Esophagus muscularis mucosa (tissue), 4 donors: ENCODE data around the gene KRTAP5-6. TPM values are rescaled to one million over a fixed set of nuclear protein-coding genes. Genes with fewer than 3 reads are reported as not detected.
"Not testable (repeated sequence)": the region's sequence is repeated elsewhere in the genome, so short reads cannot be mapped to it uniquely, and the experiment has no call there.

Source experiments
- DNase-seq: peaks from one replicate; pipeline ENCODE4 v3.0.0-alpha.2; 2017; ENCODE audit errors: extremely low spot score
- H3K27ac ChIP-seq, 4 donors: fragments of 200-600 bp; sonication (generic); replicated peaks in 1 of 4; 1 replicate in 3 of 4; 2 replicates in 1 of 4; pipeline ENCODE4 v1.5.1; 2016 to 2019; ENCODE audit warnings: mild to moderate bottlenecking in 1 of 4
- H3K27me3 ChIP-seq, 4 donors: fragments of 200-600 bp; sonication (generic); one replicate each; pipeline versions ENCODE4 v1.5.1 to v1.6.0; 2016 to 2019
- H3K36me3 ChIP-seq, 4 donors: fragments of 200-600 bp; sonication (generic); one replicate each; pipeline ENCODE4 v1.5.1; 2016 to 2019
- H3K4me1 ChIP-seq, 4 donors: fragments of 200-600 bp; sonication (generic); one replicate each; pipeline ENCODE4 v1.5.1; 2016 to 2019
- H3K4me3 ChIP-seq, 4 donors: fragments of 200-600 bp; sonication (generic); 1 replicate in 2 of 4; 2 replicates in 2 of 4; pipeline ENCODE4 v1.5.1; 2016 to 2019; ENCODE audit warnings: mild to moderate bottlenecking in 4 of 4, moderate library complexity in 1 of 4
- H3K9me3 ChIP-seq, 4 donors: fragments of 200-600 bp; sonication (generic); 1 replicate in 3 of 4; 2 replicates in 1 of 4; pipeline ENCODE4 v1.5.1; 2016 to 2019
- CTCF ChIP-seq, 3 experiments: fragments of 200-600 bp in 2 of 3; fragments of 450-650 bp in 1 of 3; sonication (generic) in 2 of 3; IDR thresholded peaks; one replicate each; pipeline ENCODE4 v1.5.1; 2017 to 2019; ENCODE audit warnings: antibody characterized with exemption in 3 of 3, mild to moderate bottlenecking in 2 of 3, moderate library complexity in 1 of 3
- EP300 ChIP-seq: sonication (generic); formaldehyde crosslinking; IDR thresholded peaks from one replicate; pipeline ENCODE4 v1.6.1; 2017; ENCODE audit warnings: antibody characterized with exemption
- POLR2A ChIP-seq: fragments of 450-650 bp; IDR thresholded peaks from one replicate; pipeline ENCODE4 v1.6.1; 2017; ENCODE audit warnings: antibody characterized with exemption, moderate library complexity, mild to moderate bottlenecking, low read depth
- POLR2AphosphoS5 ChIP-seq, 2 donors: sonication (generic); formaldehyde crosslinking; IDR thresholded peaks; one replicate each; pipeline ENCODE4 v1.6.1; 2017; ENCODE audit warnings: antibody characterized with exemption in 2 of 2
- WGBS: methylation state at CpG from one replicate; pipeline ENCODE4 v1.1.5; 2018; 5-methylcytosine and 5-hydroxymethylcytosine counted together
- intact Hi-C: fragments of 100-400 bp; cut with DNase I; formaldehyde crosslinking; loops from one replicate; pipeline ENCODE4 v1.15.1; 2023
- total RNA-seq, 4 donors: library from RNA; depleted of rRNA; stranded (reverse); fragments of >200 nt; gene quantifications; one replicate each; pipeline versions ENCODE4 v1.1.0 to v1.2.1, GENCODE V29; 2016

Gene KRTAP5-6
- total RNA-seq, 4 donors from 2014 or later = not detected

GRCh38 chr11:1662699-1663283 lies 34.2 kb upstream of the KRTAP5-6 start:
- H3K36me3 ChIP-seq, DNase-seq, intact Hi-C loops, H3K4me1 ChIP-seq, H3K27ac ChIP-seq, H3K9me3 ChIP-seq, H3K4me3 ChIP-seq: not testable (repeated sequence)
- peaks cover 0 to 17% (median 1%) of the 10 kb centered on the region in 4 donors for H3K27me3 ChIP-seq
- WGBS = 68% methylated on average over 18 of the region's 18 CpGs

GRCh38 chr11:1665313-1665712 lies 31.7 kb upstream of the KRTAP5-6 start:
- Histone ChIP-seq H3K27ac (no peak overlapping the region), H3K9me3 (no peaks in the 10 kb centered on the region), H3K4me1 (peaks cover 0 to 6% (median 0%) of the 10 kb centered on the region in 4 donors), H3K36me3 (no peaks in the 10 kb centered on the region), H3K27me3 (peaks cover 0 to 36% (median 6%) of the 10 kb centered on the region in 4 donors), H3K4me3 (no peak overlapping the region)
- DNase-seq = no peak
- TF ChIP-seq EP300 (no peak), POLR2AphosphoS5 (IDR thresholded peaks at IDR 0.05) (no peak), POLR2A (no peak), CTCF (IDR thresholded peaks at IDR 0.05) (no peak)
- intact Hi-C loops = no loop called here
- WGBS = 70% methylated on average over 4 of the region's 8 CpGs

GRCh38 chr11:1667121-1667850 lies 29.7 kb upstream of the KRTAP5-6 start:
- TF ChIP-seq POLR2AphosphoS5 (IDR thresholded peaks at IDR 0.05) (no peak), CTCF (IDR thresholded peaks at IDR 0.05) (no peak), EP300 (no peak), POLR2A (no peak)
- WGBS = 86% methylated on average over 12 of the region's 24 CpGs
- H3K27ac ChIP-seq = no peak overlapping the region
- intact Hi-C loops = no loop called here
- H3K9me3 ChIP-seq = no peaks in the 10 kb centered on the region
- DNase-seq = no peak
- H3K4me3 ChIP-seq = no peak overlapping the region
- H3K4me1 ChIP-seq = peaks cover 0 to 6% (median 0%) of the 10 kb centered on the region in 4 donors
- H3K27me3 ChIP-seq = peaks cover 0 to 35% (median 6%) of the 10 kb centered on the region in 4 donors
- H3K36me3 ChIP-seq = no peaks in the 10 kb centered on the region

- Histone ChIP-seq H3K27ac (no peak overlapping the region), H3K9me3 (no peaks in the 10 kb centered on the region), H3K27me3 (peaks cover 0 to 35% (median 6%) of the 10 kb centered on the region in 4 donors), H3K4me1 (peaks cover 0 to 6% (median 0%) of the 10 kb centered on the region in 4 donors), H3K36me3 (no peaks in the 10 kb centered on the region), H3K4me3 (no peak overlapping the region)
- intact Hi-C loops = no loop called here
- TF ChIP-seq EP300 (no peak), POLR2A (no peak), CTCF (IDR thresholded peaks at IDR 0.05) (no peak), POLR2AphosphoS5 (IDR thresholded peaks at IDR 0.05) (no peak)
- 65% methylated on average over 9 of the region's 16 CpGs for WGBS
- DNase-seq = no peak
Observed at GRCh38 chr11:1667906-1668305, 29.1 kb upstream of the KRTAP5-6 start.

- intact Hi-C loops = no loop called here
- TF ChIP-seq EP300 = no peak
- no peak for TF ChIP-seq POLR2AphosphoS5 (IDR thresholded peaks at IDR 0.05)
- TF ChIP-seq POLR2A = no peak
- no peak for TF ChIP-seq CTCF (IDR thresholded peaks at IDR 0.05)
- peaks cover 0 to 35% (median 6%) of the 10 kb centered on the region in 4 donors for H3K27me3 ChIP-seq
- H3K36me3 ChIP-seq = no peaks in the 10 kb centered on the region
- WGBS = 82% methylated on average over 13 of the region's 13 CpGs
- peaks cover 0 to 6% (median 0%) of the 10 kb centered on the region in 4 donors for H3K4me1 ChIP-seq
- no peak for DNase-seq
- H3K27ac ChIP-seq = no peak overlapping the region
- H3K4me3 ChIP-seq = no peak overlapping the region
- no peaks in the 10 kb centered on the region for H3K9me3 ChIP-seq
Observed at GRCh38 chr11:1668911-1669473, 28.0 kb upstream of the KRTAP5-6 start.
